Epidermal melanocyte (primary cell): ENCODE data around the gene ABLIM1.

Experiments
- DNase-seq: peaks from one replicate; pipeline ENCODE4 v3.0.0; 2011; ENCODE audit warnings: low spot score; ENCODE audit not compliant: insufficient read length

Gene ABLIM1

DNA sequence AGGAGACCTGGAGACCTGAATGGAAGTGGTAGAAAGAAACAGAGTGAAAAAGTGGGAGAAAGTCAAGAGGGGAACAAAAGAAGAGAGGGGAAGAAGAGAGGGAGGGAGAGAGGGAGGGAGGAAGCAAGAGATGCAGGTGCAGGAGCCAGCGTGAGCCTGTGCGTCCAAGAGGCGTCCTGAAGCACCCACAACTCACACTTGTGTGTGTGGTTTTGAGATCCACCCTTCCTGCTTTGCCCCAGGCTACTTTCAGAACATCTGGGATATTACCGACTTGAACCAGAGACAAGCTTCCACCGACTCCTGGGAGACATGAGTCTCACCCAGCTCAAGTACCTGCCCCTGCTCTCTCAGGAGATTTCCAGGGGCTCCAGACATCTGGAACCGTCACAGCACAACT, 263.5 kb downstream of the ABLIM1 start:
- DNase-seq: no peak

DNA sequence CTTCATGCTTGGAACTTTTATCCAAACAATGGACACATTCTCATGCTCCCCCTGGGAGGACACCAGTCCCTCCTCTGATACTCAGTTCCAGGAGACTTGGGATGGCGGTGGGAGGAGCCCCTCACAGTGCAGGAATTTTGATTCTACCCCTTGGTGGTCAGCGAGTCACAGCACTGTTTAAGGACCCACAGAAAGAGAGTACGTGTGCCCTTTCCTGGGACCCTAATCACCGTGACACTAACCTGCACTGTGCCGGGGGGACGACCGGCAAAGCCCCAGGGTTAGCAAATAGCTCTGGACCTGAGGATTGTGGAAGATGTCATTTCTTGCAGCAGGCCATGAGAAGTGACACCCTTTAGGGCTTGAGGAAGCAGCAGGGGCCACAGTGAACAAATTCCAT, 264.2 kb downstream of the ABLIM1 start:
- DNase-seq: no peak

DNA sequence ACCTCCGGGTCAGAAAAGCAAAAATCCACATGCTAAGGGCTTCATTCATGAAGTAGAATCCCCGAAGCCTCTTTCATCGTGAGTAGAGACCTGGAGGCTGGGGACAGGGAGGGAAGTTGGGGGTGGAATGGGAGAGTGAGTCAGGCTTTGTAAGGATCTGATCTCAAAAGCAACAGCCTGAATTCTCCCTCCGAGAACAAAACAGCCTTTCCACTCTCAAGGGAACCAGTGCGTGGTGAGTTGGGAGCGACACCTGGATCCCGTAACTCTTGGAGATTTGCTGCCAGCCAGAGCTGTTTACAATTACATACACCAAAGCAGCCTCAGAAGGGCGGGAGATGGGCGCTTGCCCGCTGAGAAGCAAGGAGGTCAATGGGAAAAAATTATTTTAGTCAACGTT, 264.6 kb downstream of the ABLIM1 start:
- DNase-seq: no peak

DNA sequence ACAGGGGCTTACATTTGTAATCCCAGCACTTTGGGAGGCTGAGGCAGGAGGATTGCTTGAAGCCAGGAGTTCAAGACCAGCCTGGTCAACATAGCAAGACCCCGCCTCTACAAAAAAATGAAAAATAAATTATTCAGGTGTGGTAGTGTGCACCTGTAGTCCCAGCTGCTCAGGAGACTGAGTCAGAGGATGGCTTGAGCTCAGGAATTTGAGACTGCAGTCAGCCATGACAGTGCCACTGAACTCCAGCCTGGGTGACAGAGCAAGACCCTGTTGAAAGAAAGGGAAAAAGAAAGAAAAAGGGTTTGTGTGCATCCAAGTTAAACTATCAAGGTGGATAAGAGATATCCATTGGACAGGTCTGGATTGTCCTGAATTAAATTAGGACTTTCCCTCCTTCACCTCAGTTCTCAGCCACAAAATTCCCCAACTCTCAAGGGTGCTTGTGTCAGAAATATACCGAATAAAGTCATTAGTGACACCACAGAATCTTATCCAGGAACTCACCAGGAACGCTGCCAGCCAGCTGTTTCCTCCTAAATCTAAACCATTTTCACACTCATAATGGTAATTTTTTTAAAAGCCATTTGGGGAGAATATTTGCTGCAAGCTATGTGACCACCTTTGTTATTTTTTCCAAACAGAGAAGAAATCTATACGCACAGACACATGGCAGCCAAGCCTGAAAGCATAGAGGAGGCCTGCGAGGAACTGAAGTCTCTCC, 265.8 kb downstream of the ABLIM1 start:
- no peak for DNase-seq

DNA sequence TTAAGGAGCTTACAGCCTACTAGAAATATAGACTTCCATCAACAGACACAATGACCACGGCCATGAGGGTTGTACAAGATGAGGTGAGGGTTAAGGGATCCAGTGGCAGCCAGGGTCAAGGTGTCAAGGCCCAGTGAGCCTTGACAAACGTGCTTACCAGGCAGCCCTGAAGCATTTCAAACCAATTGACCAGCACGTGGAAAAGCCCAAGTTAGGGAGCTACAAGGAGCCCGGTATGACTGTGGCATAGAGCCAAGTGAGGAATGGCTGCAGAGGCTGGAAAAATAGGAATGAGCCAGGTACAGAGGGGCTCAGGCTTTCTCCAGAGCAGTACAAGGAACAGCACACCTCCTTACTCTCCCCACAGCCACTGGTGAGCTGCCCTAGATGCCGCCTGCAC, 266.5 kb downstream of the ABLIM1 start:
- no peak for DNase-seq

DNA sequence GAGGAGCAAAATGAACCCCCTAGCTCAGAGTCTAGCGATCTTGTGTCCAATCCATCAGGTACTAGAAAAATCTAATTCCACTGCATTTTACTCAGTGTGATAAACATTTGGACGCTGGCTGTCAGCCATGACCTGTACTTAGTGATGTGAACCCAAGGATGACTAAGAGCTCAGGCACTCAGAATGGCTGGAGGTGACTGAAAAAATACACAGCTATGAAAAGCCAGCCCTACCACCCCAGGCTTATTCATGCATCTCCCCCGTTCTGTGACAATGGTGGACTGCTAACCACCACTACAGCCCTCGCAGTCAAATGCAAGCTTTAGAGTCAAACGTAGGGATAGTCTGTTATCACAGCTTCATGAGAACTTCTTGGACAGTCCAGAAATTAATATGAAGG, 268.6 kb downstream of the ABLIM1 start:
- no peak for DNase-seq

DNA sequence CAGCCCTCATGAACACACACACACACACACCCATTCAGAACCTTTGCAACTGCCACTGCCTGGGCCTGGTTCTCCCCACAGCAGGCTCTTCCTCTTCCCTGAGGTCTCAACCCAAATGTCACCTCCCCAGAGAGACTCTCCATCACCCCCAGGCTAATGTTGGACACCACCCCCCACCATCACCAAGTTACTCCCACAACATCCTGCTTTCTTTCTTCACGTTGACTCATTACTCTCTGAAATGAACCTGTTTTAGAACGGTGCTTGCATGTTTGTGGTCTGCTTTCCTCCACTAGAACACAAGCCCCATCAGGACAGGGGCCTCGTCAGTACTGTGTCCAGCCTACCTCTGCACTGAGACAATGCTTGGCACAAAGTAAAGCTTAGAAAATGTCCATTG, 269.8 kb downstream of the ABLIM1 start:
- DNase-seq: no peak

DNA sequence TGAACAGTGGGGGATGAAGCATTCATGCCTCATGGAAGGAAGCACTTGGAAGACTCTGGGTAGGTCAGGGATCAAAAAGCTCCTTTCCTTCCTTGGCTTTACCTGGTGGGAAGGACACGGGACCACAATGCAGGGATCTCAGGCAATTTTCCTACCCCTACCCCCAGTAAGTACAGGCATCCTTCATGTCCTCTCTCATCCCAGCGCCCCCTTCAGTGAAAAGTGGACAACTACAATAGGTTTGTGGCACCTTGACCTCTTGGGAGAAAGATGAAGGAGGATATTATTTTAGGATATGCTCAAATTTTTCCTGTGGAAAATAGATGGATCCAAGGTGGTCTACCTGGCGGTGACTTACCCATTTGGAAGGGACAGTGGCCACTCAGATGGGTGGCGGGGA, 270.3 kb downstream of the ABLIM1 start:
- no peak for DNase-seq

DNA sequence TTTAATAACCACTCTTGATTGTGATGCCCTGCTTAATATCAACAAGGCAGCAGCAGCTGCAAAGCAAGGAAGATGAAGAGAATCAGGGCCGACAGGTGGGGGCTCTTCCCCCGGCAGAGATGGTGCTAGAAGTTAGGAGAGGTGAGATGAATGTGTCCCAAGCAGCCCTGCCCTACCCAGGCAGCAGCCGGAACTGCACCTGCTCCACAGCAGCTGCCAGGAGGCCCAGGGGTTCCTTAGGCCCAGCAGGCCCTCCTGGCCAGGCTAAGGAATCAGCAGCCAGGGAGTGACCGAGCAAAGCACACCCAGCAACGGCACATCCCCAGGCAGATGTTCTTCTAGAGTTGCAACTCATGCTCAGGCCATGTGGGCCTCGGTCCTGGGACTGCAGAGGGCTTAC, 271.6 kb downstream of the ABLIM1 start:
- DNase-seq: no peak

DNA sequence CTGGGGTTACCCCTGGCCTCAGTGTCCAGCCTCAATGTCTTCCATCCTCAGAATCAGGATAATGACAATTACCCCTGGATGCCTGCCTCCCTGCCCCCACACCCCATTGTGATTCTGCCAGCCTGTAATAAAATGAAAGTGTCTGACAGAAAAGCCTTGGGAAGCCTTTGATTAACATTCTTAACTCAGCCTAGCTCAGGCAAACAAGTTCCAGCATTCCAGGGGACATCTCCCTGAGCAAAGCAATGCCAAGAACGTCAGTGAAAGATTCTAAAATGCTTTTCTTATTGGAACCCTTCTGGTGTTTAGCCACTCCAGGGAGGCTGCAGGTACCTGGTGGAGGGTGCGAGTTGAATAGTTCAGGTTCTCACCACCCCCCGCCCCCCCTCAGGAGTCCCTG, 272.5 kb downstream of the ABLIM1 start:
- no peak for DNase-seq

DNA sequence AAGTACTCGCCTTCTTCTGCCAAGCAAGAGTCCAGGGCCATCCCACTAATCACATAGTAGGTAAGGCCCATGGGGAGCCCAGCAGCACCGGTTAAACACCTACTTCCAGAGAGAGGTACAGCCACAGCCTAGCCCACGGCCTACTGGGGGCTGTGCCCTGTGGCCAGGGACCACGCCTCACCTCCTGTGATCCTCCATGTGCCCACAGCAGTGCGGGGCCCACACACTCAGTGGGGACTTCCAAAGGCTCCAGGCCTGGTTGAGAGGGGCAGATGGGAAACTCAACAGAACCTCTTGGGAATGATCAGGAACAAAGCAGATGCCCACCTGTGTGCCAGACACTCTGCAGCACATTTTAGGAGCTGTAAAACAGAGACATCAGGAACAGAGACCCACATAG, 273.5 kb downstream of the ABLIM1 start:
- DNase-seq: no peak

DNA sequence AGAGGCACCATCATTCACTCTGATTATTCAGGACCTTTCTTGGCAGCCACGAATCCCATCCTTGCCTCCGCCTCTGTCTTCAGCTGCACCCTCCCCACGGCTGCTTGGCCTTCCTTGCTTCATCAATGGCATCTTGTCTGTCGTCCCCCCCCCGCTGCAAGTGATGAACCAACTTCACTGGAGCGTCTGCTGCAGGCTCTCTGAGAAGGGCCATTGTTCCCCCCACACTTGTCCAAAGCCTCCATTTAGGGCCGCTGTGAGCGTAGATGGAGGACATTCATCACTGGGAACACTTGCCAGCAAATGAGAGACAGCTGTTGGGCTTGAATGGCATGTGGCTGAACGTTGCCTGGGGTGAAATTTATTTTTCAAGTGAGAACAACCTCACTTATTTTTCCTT, 273.9 kb downstream of the ABLIM1 start:
- no peak for DNase-seq
